HG03196 (cell line): Measurements from ENCODE around the gene MPO.

Experiments used
- ATAC-seq: cut with Tn5 transposase; IDR thresholded peaks from one replicate; pipeline ENCODE4 v1.9.1; 2021; ENCODE audit not compliant: unreplicated experiment

MPO gene

DNA sequence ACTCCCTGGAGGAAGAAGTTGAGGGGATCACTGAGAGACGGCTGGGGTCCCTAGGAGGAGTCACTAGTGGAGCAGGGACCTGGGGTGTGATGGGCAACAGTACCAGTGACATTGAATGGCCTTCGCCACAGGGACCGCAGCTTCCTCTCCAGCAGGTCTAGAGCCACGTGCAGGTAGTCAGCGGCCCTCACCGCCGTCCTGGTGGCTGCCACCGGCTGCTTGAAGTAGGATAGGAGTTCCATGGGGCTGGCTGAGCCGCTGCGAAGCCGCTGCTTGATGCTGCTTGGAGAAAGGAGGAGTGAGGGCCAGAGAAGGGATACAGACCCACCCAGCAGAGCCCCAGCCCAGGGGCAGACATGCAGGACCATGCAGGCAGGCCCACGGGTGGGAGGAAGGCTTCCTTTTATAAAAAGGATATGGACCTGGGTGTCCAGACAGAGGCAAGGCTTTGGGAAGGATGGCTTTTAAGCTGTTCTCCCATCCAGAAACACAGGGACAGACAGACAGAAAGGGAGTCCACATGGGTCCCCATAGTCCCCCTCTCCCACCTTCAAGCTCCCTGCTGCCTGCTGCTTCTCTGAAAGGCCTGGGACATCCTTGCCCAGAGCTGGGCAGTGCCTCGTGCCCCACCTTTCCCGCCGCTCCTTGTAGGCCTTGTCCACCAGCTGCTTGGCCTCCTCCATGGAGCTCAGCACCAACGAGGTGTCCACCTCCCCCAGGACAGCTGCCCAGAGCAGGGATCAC lies 827 bp downstream of the MPO start:
- no peak for ATAC-seq

DNA sequence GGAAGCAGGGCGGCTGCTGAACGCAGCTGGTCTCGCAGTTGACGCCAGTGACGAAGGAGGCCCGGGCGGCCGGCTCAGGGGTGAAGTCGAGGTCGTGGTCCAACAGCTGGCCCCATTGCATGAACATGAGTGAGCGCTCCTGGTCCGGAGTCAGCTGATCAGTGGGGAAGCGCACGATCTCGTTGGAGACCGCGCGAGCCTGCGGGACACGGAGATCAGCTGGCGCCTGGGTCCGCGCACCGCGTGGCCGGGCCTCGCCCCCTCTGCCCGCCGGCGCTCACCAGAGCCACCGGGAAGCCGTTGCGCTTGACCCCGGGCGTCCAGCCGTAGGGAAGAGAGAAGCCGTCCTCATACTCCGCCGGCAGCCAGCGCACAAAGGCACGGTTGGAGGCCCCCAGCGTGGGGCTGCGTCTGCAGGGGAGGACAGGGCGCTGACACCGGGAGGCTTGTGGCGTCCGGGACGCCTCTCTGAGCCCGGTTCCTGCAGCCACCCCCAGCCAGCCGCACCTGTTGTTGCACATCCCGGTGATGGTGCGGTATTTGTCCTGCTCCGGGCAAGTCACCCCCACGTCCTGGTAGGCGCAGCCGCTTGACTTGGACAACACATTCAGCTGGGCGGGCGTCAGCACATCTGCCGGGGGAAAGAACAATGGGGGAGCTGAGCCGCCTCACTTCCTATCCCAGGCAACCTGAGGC lies 1.6 kb downstream of the MPO start:
- no peak for ATAC-seq

DNA sequence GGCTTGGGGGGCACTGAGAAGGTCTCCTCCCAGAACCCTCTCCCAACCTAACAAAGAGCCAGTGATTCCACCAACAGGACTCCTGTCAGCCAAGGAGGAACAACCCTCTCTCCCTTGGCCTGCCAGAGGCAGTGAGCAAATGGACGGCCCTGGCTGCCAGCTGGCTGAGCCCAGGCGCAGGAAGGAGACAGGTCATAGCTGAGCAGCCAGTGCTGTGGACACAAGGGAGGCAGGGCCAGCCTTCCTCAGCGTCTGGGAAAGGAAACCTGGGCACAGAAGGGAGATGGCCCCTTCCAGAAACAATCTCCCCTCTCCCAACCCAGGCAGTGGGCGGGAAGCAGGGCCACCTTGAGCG lies 2.1 kb downstream of the MPO start:
- no peak for ATAC-seq

DNA sequence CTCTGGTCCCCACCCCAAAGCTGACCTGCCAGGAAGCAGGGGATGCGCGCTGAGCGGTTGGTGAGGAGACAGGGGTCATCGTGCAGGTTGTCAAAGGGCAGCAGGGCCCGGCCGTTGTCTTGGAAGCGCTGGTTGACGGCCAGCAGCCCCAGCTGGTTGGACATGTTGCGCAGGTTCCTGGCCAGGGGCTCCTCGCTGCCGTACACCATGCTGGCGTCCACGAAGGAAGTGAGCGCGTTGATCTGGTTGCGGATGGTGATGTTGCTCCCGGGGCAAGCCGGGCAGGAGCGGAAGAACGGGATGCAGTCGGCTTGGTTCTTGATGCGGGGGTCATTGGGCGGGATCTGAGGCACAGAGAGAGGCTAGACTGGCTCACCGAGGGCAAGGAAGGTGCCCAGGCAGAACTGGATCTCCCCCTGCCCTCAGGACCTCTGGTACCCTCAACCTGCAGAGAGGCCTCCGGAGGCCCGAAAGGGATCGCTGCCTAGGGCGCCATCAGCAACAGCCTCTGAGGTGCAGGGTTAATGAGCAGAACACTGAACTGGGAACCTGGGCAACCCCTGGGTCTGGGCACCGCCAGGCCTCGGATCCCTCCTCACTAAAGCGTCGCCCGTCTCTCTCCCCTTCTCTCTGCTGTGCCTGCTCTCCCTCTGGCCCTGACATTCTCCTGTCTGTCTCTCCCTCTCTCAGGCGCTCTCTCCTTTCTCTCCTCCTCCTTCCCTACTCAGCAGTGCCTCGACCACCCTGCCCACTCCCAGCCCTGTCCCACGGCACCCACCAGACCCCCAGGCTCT lies 2.7 kb downstream of the MPO start:
- no peak for ATAC-seq

DNA sequence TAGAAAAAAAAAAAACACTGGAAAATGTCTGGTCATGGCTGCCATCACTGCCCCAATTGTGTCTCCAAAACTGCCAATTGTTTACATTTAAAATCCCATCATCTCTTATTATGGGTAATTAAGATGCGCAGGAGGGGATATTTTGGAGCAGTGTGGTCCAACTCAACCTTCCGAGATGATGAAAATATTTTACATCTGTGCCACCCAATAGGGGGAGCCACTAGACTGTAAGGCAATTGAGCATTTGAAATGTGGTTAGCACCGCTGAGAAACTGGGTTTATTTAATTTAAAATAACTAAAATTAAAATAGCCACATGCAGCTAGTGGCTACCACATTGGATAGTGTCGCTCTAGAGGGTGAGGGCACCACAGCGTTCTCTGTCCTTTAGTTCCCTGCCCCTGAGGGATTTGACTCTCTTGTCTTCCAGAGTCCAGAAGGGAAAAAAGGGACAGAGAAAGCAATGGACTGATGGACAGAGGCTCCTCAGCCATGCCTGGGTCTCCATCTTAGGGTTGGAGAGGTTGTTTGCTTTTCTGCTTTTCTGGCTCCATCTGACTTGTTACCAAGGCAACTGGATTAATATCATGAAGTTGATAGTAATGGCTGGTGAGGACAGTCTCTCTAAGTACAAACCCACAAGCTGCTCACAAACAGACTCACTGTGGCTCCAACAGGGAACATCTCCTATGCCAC lies 3.5 kb downstream of the MPO start:
- ATAC-seq: no peak

DNA sequence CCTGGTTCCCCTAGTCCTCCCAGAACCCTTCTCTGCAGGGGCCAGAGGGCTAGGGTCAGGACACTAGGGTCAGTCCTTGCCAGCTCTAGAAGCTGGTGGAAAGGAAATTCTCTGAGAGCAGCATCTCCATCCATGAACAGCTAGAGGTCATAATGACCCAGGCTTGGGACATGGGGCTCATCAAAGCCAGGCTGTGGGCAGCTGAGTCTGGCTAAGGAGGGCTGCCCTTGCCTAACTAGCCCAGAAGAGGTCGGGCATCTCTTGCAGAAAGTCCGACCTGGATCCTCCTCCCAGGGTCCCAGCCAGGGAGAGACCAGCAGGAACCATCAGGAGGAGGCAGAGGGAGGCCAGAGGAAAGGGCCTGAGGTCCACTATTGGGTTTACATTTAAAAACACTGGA lies 4.3 kb downstream of the MPO start:
- no peak for ATAC-seq

DNA sequence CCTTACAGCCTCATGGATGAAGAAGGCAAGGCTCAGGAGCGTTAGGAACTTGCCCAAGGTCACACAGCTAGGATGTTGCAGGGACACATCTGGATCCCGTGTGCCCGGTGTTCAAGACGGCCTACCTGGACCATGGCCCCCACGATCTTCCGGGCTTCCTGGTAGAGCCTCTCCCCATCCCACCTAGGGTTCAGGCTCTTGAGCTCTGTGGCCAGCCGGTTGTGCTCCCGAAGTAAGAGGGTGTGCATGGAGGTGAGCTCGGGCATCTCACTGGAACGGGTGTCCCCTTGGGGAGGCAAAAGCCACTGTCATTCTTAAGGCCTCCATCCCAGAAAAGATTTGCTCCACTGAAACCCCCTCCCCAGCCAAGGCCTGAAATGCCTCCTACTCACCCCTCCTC lies 5.3 kb downstream of the MPO start:
- no peak for ATAC-seq

DNA sequence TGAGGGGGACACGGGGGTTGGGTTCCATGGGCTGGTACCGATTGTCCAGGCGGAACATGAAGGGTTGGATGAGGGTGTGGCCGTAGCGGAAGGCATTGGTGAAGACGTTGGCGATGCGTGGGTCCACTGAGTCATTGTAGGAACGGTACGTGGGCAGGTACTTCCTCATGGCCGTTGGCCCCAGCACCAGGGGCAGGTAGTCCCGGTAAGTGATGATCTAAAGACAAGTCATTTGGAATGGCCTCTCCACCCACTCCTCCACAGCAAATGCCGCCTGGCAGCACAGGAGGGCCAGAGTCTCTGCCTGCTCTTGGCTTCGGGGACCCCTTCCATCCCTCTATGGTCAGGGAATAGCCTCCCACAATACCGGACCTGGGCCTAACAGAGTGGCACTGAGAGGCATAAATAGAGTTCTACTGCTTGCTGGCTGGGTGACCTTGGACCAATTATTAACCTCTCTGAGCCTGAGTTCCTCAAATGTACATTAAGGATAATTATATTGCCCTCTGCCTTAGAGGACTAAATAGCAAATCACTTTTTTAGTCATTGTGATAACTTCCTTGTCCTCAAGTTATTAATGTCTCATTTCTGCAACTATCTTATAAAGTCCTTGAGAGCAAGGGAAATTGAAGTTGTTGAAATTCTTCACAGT lies 7.2 kb downstream of the MPO start:
- ATAC-seq: no peak

DNA sequence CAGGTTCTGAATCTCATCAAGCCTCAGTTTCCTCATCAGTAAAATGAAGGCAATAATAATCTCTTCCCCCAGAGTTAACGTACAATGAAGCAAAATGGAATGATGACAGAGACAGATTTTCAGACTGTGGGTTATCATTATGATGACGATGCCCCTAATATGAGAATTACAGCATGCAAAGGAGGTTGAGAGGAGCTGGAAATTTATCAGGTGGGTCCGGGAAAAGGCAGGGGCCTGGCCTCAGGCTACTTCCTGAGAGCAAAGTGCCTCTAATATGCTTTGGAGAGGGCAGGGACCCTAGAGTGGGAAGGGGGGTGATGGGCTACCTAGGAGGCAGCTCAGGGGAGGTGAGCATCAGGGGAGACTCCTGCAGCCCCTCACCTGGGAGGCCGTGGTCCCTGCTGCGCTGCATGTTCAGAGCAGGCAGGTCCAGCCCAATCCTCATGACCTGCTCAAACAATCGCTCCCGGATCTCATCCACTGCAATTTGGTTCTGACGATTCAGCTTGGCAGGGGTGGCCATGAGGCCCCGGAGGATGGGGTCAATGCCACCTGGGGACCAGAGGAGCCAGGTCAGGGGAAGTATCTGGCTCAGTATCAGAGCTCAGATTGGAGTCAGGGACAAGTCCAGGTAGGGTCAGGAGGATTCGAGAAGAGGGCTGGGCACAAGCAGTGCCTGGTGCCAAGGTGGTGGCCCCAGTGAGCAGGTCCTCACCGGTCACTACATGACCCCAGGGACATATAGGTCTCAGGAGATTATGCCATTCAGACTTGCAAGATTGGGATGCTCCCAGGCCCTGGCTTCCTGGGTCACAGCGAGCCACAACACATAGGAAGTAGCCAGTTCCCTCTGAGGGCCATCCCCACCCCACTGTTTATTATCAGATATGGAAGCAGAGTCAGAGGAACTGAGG lies 8.1 kb downstream of the MPO start:
- no peak for ATAC-seq

DNA sequence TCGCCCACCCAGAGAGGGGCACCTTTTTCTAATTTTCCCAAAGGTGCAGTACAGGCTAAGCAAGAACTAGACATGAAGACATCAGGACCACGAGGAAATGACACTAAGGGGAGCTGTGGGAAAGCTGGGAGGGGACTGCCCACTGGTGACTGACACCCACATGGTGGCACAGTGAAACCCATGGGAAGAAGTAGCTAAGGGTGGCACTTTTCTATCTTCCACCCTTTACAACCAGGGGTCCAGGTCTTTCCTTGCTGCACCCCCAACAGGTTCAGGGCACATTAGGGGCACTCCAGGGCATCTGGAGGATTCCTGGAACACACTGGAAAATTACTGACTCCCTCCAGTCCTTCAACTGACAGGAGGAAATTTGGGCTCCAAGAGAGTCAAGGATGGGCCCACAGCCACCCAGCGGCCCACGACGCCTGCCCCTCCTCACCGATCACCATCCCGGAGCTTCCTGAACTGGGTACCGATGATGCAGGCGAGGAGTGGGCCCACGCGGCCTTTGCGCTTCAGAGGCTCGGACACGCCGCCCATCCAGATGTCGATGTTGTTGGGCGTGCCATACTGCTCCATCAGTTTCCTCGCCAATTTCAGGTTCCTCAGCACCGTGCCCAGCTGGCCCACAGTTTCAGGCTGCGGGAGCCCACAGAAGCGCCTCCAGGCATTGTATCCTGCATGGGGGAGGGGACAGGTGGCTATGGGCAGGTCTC lies 9.4 kb downstream of the MPO start:
- ATAC-seq: no peak

DNA sequence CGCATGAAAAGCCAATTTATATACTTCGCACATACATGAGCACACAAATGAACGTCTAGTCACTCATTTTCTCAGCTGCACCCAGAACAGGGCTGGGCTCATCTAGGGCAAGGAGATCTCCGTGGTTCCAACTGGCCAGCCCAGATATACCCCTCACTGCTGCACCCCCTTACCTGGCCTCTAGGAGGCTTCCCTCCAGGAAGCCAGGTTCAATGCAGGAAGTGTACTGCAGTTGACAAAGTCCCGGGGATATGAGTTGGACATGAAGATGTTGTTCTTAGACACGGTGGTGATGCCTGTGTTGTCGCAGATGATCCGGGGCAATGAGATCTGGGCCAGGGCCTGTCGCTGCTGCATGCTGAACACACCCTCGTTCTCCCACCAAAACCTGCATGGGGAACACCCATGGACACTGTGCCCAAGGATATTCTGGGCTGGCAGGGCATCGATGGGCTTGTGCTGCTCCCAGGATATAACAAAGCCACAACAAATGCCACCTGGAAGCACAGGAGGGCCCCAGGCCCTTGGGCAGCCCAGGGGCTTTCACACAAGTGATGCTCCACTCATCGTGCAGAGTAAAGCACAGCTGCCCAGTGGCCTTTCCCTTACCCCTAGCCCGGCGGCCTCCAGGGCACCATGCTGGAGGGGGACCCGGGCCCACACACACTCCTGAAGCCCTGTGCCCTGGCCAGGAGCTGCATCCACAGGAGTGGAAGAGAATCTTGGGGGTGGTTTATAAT lies 10.1 kb downstream of the MPO start:
- no peak for ATAC-seq

DNA sequence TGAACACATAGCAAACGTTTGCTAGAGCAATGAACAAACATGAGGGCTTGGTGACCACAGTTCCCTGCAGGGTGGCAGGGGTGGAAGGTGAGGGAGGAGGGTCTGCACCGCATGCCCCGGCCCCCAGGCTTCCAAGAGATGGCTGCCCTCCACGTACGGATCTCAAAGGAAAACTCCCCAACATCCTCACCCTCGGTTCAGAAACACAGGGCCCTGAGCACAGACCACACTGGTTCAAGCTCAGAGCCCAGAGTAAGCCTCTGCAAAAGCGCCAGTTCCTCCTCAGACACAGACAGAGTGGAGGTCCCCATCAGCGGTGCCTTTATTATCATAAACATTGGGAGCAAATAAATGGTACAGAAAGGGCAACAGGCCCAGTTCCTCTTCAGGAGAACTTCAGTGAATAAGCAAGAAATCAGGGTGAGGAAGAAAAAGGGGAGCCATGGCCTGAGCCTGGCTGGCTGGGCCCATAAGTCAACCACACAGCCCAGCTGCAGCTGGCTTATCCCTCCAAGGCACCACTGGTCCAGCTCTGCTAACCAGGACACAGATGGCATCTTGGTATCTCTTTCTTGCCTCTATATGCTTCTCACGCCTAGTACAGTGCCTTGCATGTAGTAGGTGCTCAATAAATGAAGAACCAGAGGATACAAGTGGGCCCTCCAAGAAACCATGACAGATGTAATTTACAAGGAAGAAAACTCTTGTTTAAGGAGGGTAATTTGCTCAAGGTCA lies 11.0 kb downstream of the MPO start:
- no peak for ATAC-seq

DNA sequence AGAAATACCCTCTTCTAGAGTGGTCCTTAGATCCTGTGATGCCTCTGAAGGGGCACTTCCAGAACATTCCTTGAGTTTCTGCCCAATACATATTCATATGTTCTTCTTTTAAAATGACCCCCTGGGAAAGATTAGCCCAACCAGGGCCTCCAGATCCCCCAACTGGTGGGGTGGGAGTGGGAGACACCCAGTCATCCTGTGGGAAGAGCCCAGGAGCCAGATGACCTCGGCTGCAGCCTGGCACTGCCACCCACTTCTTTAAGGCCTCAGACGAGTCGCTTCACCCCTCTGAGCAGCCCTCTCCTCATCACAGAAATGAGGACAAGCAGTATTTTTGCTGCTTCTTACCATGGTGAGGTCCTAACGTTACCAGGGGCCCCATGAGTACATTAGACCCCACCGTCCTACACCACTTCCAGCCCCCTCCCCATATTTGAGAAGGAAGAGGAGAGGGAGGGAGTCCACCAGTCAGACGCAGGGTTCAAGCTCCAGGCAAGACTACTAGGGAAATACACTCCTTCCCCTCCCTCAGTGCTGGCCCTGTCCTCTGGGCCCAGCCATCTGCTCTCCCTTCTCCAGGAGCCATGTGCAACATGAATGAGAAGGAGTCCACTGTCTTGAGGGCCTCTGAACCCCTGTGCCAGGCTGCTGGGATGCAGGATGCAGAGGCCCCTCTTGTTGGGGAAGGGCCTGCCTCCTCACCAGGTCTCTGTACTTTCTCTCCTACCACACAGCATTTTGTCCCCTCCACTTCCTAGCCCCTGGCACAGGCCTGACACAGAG lies 11.8 kb downstream of the MPO start:
- no peak for ATAC-seq

DNA sequence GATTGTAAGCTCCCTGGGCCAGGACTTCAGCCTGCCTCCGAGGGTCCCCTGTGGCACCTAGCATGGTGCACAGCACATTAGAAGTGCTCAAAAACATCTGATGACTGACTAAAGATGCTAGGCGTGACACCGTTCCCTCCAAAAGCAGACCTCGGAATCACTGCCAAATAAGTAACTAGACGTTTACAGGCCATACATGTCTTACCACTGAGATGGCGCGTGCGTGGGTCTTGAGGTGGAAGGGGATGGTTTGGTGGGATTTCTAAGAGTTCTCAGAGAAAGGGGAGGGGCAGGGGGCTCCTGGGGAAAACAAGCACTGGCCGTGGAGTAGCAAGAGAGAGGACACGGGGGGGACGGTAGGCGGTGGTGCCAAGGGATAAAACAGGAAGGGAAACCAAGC lies 12.4 kb downstream of the MPO start:
- no peak for ATAC-seq

DNA sequence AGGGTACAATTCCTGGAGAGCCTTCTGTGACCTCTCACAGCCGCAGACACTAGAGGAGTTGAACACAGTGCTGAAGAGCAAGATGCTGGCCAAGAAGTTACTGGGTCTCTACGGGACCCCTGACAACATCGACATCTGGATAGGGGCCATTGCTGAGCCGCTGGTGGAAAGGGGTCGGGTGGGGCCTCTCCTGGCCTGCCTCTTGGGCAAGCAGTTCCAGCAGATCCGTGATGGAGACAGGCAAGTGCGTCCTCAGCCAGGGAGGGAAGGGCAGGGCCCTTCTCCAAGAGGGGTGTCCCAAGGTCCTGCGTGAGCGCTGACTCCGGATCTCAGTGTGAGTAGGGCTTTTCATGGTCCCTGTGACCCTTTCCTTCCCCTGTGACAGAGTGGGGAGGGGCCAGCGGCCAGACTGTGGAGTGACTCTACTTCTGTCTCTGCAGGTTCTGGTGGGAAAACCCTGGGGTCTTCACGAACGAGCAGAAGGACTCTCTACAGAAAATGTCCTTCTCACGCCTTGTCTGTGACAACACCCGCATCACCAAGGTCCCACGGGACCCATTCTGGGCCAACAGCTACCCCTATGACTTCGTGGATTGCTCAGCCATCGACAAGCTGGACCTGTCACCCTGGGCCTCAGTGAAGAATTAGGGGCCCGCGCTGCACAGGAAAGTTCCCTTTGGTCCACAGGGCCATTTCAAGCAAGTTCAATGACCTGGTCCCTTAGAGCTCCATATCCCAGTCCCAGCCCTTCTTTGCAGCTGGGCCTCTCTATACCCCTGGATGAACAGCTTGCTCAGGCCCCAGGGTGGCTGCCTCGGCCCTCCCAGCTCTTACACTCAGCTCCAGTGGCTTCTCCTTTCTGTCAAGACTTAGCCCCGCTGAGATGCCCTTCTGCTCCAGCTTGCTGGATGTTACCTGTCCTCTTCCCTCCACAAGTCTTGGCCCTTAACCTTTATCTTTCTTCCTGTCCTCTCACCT lies 13.1 kb downstream of the MPO start:
- ATAC-seq: no peak
